OCI-LY1 (cell line): Measurements from ENCODE around the gene MXRA8.
"Not testable (repeated sequence)": the region's sequence is repeated elsewhere in the genome, so short reads cannot be mapped to it uniquely, and the experiment has no call there.

Experiments
- CTCF ChIP-seq: fragments of 200-600 bp; sonication (generic), shearing (Covaris generic); IDR thresholded peaks from 2 replicates; pipeline ENCODE4 v1.5.1; 2017; ENCODE audit warnings: mild to moderate bottlenecking, antibody characterized with exemption, low read length, moderate library complexity, mixed read lengths
- EZH2 ChIP-seq: fragments of 200-600 bp; sonication (generic), shearing (Covaris generic); IDR thresholded peaks from 2 replicates; pipeline ENCODE4 v1.8.0; 2017; ENCODE audit warnings: borderline replicate concordance, mixed run types, mild to moderate bottlenecking, antibody characterized with exemption, low read length, moderate library complexity, mixed read lengths

DNA sequence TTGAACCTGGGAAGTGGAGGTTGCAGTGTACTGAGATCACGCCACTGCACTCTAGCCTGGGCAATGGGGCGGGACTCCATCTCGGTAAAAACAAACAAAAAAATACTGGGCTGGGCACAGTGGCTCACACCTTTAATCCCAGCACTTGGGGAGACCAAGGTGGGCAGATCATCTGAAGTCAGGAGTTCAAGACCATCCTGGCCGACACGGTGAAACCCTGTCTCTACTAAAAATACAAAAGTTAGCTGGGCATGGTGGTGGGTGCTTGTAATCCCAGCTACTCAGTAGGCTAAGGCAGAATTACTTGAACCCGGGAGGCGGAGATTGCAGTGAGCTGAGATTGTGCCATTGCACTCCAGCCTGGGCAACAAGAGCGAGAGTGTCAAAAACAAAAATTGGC, 42.2 kb downstream of the MXRA8 start:
- TF ChIP-seq CTCF, EZH2: not testable (repeated sequence)
